GM12878 (cell line): ENCODE measurements around the gene CCDC68.

Experiments
- BHLHE40 ChIP-seq, 2 experiments: fragments of 450-650 bp in 1 of 2; IDR thresholded peaks; 2 replicates each; pipeline ENCODE4 v1.6.1; 2011 to 2017; ENCODE audit warnings: low read depth in 2 of 2, borderline replicate concordance in 1 of 2, improper control_type of control experiment in 1 of 2, low read length in 1 of 2, mild to moderate bottlenecking in 1 of 2
- CBFB ChIP-seq: IDR thresholded peaks from 2 replicates; pipeline ENCODE4 v1.6.1; 2016; ENCODE audit warnings: antibody characterized with exemption, low read depth
- CTCF ChIP-seq, 3 experiments: IDR thresholded peaks in 2 of 3; conservative IDR thresholded peaks in 1 of 3; 2 replicates each; pipeline ENCODE4 v1.5.1; 2011; ENCODE audit warnings: low read depth in 3 of 3, low read length in 3 of 3, mild to moderate bottlenecking in 3 of 3, control low read depth in 2 of 3, moderate library complexity in 2 of 3, inconsistent platforms in 1 of 3, mixed read lengths in 1 of 3; ENCODE audit not compliant: control insufficient read depth in 2 of 3, insufficient read depth in 1 of 3; ENCODE audit errors: extremely low read depth in 1 of 3
- E2F8 ChIP-seq: fragments of 450-650 bp; IDR thresholded peaks from 2 replicates; pipeline ENCODE4 v1.6.1; 2018; ENCODE audit warnings: mild to moderate bottlenecking, low read depth, moderate library complexity; ENCODE audit not compliant: partially characterized antibody
- MTA3 ChIP-seq: IDR thresholded peaks from 2 replicates; pipeline ENCODE4 v1.6.1; 2012; ENCODE audit warnings: low read length, inconsistent platforms, borderline replicate concordance
- NKRF ChIP-seq: fragments of 450-650 bp; conservative IDR thresholded peaks from 2 replicates; pipeline ENCODE4 v1.6.1; 2017; ENCODE audit warnings: mild to moderate bottlenecking, moderate library complexity
- SIN3A ChIP-seq: IDR thresholded peaks from 2 replicates; pipeline ENCODE4 v1.6.1; 2012; ENCODE audit warnings: low read depth, low read length, improper control_type of control experiment
- SMC3 ChIP-seq: IDR thresholded peaks from 2 replicates; pipeline ENCODE4 v1.6.1; 2011; ENCODE audit warnings: low read length, improper control_type of control experiment, borderline replicate concordance
- TBL1XR1 ChIP-seq: IDR thresholded peaks from 2 replicates; pipeline ENCODE4 v1.6.1; 2012; ENCODE audit warnings: low read depth, low read length, improper control_type of control experiment

GRCh38 chr18:54928236-54928635, 31.0 kb downstream of the CCDC68 start:
- TF ChIP-seq BHLHE40 (IDR thresholded peaks at IDR 0.05; ENCODE audit: borderline replicate concordance in 1 of 2, low read depth in 2 of 2, low read length in 1 of 2) (no peak), TBL1XR1 (no peak), CTCF (IDR thresholded peaks at IDR 0.05 in 2 of 3, conservative IDR thresholded peaks at IDR 0.05 in 1 of 3; ENCODE audit: control insufficient read depth in 2 of 3, extremely low read depth in 1 of 3, insufficient read depth in 1 of 3, low read depth in 3 of 3, low read length in 3 of 3) (no peak), NKRF (no peak), E2F8 (no peak), CBFB (no peak), SIN3A (no peak), MTA3 (no peak), SMC3 (no peak)
